A549 (cell line): ENCODE data around the gene HOXB3.

Experiments
- BHLHE40 ChIP-seq: IDR thresholded peaks from 2 replicates; pipeline ENCODE4 v1.6.1; 2012; ENCODE audit warnings: low read depth, low read length, inconsistent platforms
- CBX8 ChIP-seq: fragments of 200-600 bp; sonication (generic); IDR thresholded peaks from 2 replicates; pipeline ENCODE4 v1.6.1; 2016
- MYC ChIP-seq: IDR thresholded peaks from 2 replicates; pipeline ENCODE4 v1.6.1; 2012; ENCODE audit warnings: mild to moderate bottlenecking, inconsistent platforms, low read length, improper control_type of control experiment, borderline replicate concordance
- TF ChIP-seq, protein P1 (sequence below): fragments of >200 bp; sonication (Bioruptor Twin); formaldehyde crosslinking; IDR thresholded peaks from 3 replicates; pipeline ENCODE4 v1.5.1; 2016
- TF ChIP-seq, protein P2 (sequence below): fragments of 200-600 bp; sonication (generic); IDR thresholded peaks from 2 replicates; pipeline ENCODE4 v1.6.1; 2016; ENCODE audit warnings: antibody characterized with exemption, mild to moderate bottlenecking, moderate library complexity
- TF ChIP-seq, protein P3 (sequence below): fragments of >200 bp; sonication (Bioruptor Twin); formaldehyde crosslinking; IDR thresholded peaks from 3 replicates; pipeline ENCODE4 v1.6.1; 2016
- TF ChIP-seq, protein P4 (sequence below): IDR thresholded peaks from 2 replicates; pipeline ENCODE4 v1.6.1; 2012

DNA sequence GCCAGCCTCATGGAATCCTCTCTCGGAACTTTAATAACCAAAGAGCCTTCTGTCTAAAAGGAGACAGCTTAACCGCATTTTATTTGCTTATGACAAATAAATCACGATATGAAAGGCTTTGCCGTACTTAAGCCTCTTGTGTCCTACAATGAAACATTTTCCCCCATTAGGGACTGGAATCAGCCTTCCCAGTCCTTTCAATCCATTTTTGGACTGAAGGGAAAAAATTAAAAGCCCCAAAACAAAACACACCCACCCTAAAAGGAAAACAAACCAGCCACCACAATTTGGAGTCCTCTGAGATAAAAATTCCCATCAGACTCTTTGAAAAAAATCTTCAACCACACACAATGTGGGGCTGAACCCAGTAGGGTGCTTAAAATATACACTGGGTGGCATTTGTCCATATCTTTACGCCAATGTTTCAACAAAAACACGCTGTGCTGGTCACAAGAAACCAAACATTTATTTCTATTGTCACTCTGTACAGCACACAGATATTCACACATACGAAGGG lies 14.9 kb downstream of the HOXB3 start:
- TF ChIP-seq, protein P1, sequence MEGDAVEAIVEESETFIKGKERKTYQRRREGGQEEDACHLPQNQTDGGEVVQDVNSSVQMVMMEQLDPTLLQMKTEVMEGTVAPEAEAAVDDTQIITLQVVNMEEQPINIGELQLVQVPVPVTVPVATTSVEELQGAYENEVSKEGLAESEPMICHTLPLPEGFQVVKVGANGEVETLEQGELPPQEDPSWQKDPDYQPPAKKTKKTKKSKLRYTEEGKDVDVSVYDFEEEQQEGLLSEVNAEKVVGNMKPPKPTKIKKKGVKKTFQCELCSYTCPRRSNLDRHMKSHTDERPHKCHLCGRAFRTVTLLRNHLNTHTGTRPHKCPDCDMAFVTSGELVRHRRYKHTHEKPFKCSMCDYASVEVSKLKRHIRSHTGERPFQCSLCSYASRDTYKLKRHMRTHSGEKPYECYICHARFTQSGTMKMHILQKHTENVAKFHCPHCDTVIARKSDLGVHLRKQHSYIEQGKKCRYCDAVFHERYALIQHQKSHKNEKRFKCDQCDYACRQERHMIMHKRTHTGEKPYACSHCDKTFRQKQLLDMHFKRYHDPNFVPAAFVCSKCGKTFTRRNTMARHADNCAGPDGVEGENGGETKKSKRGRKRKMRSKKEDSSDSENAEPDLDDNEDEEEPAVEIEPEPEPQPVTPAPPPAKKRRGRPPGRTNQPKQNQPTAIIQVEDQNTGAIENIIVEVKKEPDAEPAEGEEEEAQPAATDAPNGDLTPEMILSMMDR: no peak
- TF ChIP-seq, protein P2, sequence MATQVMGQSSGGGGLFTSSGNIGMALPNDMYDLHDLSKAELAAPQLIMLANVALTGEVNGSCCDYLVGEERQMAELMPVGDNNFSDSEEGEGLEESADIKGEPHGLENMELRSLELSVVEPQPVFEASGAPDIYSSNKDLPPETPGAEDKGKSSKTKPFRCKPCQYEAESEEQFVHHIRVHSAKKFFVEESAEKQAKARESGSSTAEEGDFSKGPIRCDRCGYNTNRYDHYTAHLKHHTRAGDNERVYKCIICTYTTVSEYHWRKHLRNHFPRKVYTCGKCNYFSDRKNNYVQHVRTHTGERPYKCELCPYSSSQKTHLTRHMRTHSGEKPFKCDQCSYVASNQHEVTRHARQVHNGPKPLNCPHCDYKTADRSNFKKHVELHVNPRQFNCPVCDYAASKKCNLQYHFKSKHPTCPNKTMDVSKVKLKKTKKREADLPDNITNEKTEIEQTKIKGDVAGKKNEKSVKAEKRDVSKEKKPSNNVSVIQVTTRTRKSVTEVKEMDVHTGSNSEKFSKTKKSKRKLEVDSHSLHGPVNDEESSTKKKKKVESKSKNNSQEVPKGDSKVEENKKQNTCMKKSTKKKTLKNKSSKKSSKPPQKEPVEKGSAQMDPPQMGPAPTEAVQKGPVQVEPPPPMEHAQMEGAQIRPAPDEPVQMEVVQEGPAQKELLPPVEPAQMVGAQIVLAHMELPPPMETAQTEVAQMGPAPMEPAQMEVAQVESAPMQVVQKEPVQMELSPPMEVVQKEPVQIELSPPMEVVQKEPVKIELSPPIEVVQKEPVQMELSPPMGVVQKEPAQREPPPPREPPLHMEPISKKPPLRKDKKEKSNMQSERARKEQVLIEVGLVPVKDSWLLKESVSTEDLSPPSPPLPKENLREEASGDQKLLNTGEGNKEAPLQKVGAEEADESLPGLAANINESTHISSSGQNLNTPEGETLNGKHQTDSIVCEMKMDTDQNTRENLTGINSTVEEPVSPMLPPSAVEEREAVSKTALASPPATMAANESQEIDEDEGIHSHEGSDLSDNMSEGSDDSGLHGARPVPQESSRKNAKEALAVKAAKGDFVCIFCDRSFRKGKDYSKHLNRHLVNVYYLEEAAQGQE: no peak
- TF ChIP-seq, protein P3, sequence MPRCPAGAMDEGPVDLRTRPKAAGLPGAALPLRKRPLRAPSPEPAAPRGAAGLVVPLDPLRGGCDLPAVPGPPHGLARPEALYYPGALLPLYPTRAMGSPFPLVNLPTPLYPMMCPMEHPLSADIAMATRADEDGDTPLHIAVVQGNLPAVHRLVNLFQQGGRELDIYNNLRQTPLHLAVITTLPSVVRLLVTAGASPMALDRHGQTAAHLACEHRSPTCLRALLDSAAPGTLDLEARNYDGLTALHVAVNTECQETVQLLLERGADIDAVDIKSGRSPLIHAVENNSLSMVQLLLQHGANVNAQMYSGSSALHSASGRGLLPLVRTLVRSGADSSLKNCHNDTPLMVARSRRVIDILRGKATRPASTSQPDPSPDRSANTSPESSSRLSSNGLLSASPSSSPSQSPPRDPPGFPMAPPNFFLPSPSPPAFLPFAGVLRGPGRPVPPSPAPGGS: no peak
- TF ChIP-seq, protein P4, sequence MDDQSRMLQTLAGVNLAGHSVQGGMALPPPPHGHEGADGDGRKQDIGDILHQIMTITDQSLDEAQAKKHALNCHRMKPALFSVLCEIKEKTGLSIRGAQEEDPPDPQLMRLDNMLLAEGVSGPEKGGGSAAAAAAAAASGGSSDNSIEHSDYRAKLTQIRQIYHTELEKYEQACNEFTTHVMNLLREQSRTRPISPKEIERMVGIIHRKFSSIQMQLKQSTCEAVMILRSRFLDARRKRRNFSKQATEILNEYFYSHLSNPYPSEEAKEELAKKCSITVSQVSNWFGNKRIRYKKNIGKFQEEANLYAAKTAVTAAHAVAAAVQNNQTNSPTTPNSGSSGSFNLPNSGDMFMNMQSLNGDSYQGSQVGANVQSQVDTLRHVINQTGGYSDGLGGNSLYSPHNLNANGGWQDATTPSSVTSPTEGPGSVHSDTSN: no peak
- no peak for TF ChIP-seq MYC
- no peak for TF ChIP-seq CBX8
- no peak for TF ChIP-seq BHLHE40
